Gastrocnemius medialis (tissue), 4 donors: Measurements from ENCODE around the gene TLR6.

Source experiments
- POLR2A ChIP-seq, 2 donors: fragments of 450-650 bp; IDR thresholded peaks; one replicate each; pipeline ENCODE4 v1.6.1; 2017; ENCODE audit warnings: antibody characterized with exemption in 2 of 2, mild to moderate bottlenecking in 2 of 2, moderate library complexity in 2 of 2
- TF ChIP-seq, protein P1 (sequence below), 5 experiments: fragments of 450-650 bp in 3 of 5; fragments of 200-600 bp in 2 of 5; sonication (generic) in 2 of 5; IDR thresholded peaks in 4 of 5; conservative IDR thresholded peaks in 1 of 5; 1 replicate in 4 of 5; 2 replicates in 1 of 5; pipeline ENCODE4 v1.5.1; 2016 to 2019; ENCODE audit warnings: antibody characterized with exemption in 5 of 5, mild to moderate bottlenecking in 3 of 5, moderate library complexity in 3 of 5

DNA sequence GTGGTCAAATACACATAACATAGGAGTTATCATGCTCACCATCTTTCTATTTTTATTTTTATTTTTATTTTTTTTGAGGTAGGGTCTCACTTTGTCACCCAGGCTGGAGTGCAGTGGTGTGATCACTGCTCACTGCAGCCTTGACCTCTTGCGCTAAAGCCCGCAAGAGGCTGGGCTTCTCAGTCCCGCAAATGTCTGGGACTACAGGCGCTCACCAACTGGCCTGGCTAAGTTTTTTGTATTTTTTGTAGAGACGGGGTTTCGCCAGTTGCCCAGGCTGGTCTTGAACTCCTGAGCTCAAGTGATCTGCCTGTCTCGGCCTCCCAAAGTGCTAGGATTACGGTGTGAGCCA is 73.5 kb downstream of the TLR6 start:
- TF ChIP-seq, protein P1, sequence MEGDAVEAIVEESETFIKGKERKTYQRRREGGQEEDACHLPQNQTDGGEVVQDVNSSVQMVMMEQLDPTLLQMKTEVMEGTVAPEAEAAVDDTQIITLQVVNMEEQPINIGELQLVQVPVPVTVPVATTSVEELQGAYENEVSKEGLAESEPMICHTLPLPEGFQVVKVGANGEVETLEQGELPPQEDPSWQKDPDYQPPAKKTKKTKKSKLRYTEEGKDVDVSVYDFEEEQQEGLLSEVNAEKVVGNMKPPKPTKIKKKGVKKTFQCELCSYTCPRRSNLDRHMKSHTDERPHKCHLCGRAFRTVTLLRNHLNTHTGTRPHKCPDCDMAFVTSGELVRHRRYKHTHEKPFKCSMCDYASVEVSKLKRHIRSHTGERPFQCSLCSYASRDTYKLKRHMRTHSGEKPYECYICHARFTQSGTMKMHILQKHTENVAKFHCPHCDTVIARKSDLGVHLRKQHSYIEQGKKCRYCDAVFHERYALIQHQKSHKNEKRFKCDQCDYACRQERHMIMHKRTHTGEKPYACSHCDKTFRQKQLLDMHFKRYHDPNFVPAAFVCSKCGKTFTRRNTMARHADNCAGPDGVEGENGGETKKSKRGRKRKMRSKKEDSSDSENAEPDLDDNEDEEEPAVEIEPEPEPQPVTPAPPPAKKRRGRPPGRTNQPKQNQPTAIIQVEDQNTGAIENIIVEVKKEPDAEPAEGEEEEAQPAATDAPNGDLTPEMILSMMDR (IDR thresholded peaks at IDR 0.05 in 4 of 5, conservative IDR thresholded peaks at IDR 0.05 in 1 of 5) = no peak
- TF ChIP-seq POLR2A (IDR thresholded peaks at IDR 0.05) = no peak
